ENCODE results near the gene KRT86. TPM values are rescaled to one million over a fixed set of nuclear protein-coding genes. Genes with fewer than 3 reads are reported as not detected.

Gene KRT86
- total RNA-seq, 1 experiment from 2014 or later: 2.7 TPM

- peak in 1 of 2 experiments; percentile 32 for DNase-seq
Measured at GRCh38 chr12:52236386-52237050, 37.9 kb upstream of the KRT86 start.

GRCh38 chr12:52238207-52238840 is 36.1 kb upstream of the KRT86 start:
- Histone ChIP-seq H3K27ac (peak overlapping the region; percentile 97), H3K4me2 (peak overlapping the region; percentile 99), H3K9me3 (ENCODE audit: insufficient read depth, low read depth) (no peaks in the 10 kb centered on the region), H3K4me1 (replicated peaks; ENCODE audit: insufficient read depth) (peaks cover 80% of the 10 kb centered on the region), H3K79me2 (ENCODE audit: low read depth) (peaks cover 80% of the 10 kb centered on the region), H3K9me2 (ENCODE audit: insufficient read depth) (no peaks in the 10 kb centered on the region), H2AFZ (no peak overlapping the region), H4K20me1 (ENCODE audit: insufficient read depth) (peaks cover 95% of the 10 kb centered on the region), H3K4me3 (peak overlapping the region; percentile 96; the same call in 1 of the 2 replicates), H3K27me3 (ENCODE audit: insufficient read depth, low read depth) (no peaks in the 10 kb centered on the region), H3F3A (ENCODE audit: insufficient read depth, low read depth) (peaks cover 90% of the 10 kb centered on the region), H3K36me3 (ENCODE audit: low read depth) (peaks cover 82% of the 10 kb centered on the region)
- intact Hi-C loops (cut with micrococcal nuclease; ENCODE audit: unreplicated experiment): no loop called here
- DNase-seq: peak in 1 of 2 experiments; percentile 34
- ChIA-PET POLR2A (ENCODE audit: unreplicated experiment) (interaction anchor here (0.6 to 1.2 kb wide), 8 partner anchors 14 to 134 kb away, joined by 3 to 10 read pairs (median 5); no protein-coding TSS in a partner anchor), CTCF (interaction anchor here (0.6 kb wide), 1 partner anchor 95 kb away, joined by 4 read pairs; no protein-coding TSS in a partner anchor)
- TF ChIP-seq EZH2 (IDR thresholded peaks at IDR 0.05; ENCODE audit: low read depth): no peak
- TF ChIP-seq, protein P1, sequence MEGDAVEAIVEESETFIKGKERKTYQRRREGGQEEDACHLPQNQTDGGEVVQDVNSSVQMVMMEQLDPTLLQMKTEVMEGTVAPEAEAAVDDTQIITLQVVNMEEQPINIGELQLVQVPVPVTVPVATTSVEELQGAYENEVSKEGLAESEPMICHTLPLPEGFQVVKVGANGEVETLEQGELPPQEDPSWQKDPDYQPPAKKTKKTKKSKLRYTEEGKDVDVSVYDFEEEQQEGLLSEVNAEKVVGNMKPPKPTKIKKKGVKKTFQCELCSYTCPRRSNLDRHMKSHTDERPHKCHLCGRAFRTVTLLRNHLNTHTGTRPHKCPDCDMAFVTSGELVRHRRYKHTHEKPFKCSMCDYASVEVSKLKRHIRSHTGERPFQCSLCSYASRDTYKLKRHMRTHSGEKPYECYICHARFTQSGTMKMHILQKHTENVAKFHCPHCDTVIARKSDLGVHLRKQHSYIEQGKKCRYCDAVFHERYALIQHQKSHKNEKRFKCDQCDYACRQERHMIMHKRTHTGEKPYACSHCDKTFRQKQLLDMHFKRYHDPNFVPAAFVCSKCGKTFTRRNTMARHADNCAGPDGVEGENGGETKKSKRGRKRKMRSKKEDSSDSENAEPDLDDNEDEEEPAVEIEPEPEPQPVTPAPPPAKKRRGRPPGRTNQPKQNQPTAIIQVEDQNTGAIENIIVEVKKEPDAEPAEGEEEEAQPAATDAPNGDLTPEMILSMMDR (conservative IDR thresholded peaks at IDR 0.05): no peak
- BruUV-seq (replicated peaks): no TSS peak

More at GRCh38 chr12:52236386-52237050, 37.9 kb upstream of the KRT86 start:
- H3K4me1 ChIP-seq (replicated peaks; ENCODE audit: insufficient read depth): peaks cover 70% of the 10 kb centered on the region
- peak overlapping the region; percentile 99 for H3K4me2 ChIP-seq
- H3K9me3 ChIP-seq (ENCODE audit: insufficient read depth, low read depth): no peaks in the 10 kb centered on the region
- H3K79me2 ChIP-seq (ENCODE audit: low read depth): peaks cover 90% of the 10 kb centered on the region
- BruUV-seq (replicated peaks): no TSS peak
- H4K20me1 ChIP-seq (ENCODE audit: insufficient read depth): peaks cover 77% of the 10 kb centered on the region
- H3F3A ChIP-seq (ENCODE audit: insufficient read depth, low read depth): peaks cover 85% of the 10 kb centered on the region
- no peaks in the 10 kb centered on the region for H3K27me3 ChIP-seq (ENCODE audit: insufficient read depth, low read depth)
- H2AFZ ChIP-seq: no peak overlapping the region
- no peaks in the 10 kb centered on the region for H3K9me2 ChIP-seq (ENCODE audit: insufficient read depth)
- peak overlapping the region; percentile 97 for H3K27ac ChIP-seq
- intact Hi-C loops (cut with micrococcal nuclease; ENCODE audit: unreplicated experiment): no loop called here
- H3K36me3 ChIP-seq (ENCODE audit: low read depth): peaks cover 66% of the 10 kb centered on the region
- POLR2A ChIA-PET (ENCODE audit: unreplicated experiment): interaction anchor here (0.6 to 1.1 kb wide), 6 partner anchors 43 to 206 kb away, joined by 3 to 11 read pairs (median 6); no protein-coding TSS in a partner anchor
- no peak for TF ChIP-seq EZH2 (IDR thresholded peaks at IDR 0.05; ENCODE audit: low read depth)
- TF ChIP-seq, protein P1 (conservative IDR thresholded peaks at IDR 0.05): no peak
- CTCF ChIA-PET: interaction anchor here (0.7 kb wide), 1 partner anchor 542 kb away, joined by 6 read pairs; no protein-coding TSS in a partner anchor
- H3K4me3 ChIP-seq: peak overlapping the region; percentile 96

- peak in 1 of 2 experiments; percentile 37 for DNase-seq
Measured at GRCh38 chr12:52238916-52239646, 35.4 kb upstream of the KRT86 start.

More at GRCh38 chr12:52238916-52239646, 35.4 kb upstream of the KRT86 start:
- no peak for TF ChIP-seq EZH2 (IDR thresholded peaks at IDR 0.05; ENCODE audit: low read depth)
- TF ChIP-seq, protein P1 (conservative IDR thresholded peaks at IDR 0.05): no peak
- Histone ChIP-seq H3K79me2 (ENCODE audit: low read depth) (peaks cover 72% of the 10 kb centered on the region), H3K36me3 (ENCODE audit: low read depth) (peaks cover 87% of the 10 kb centered on the region), H3K4me2 (peak overlapping the region; percentile 99), H2AFZ (no peak overlapping the region), H3K4me3 (peak overlapping the region; percentile 96; the same call in 1 of the 2 replicates), H3K9me3 (ENCODE audit: insufficient read depth, low read depth) (no peaks in the 10 kb centered on the region), H4K20me1 (ENCODE audit: insufficient read depth) (peaks cover 93% of the 10 kb centered on the region), H3K27me3 (ENCODE audit: insufficient read depth, low read depth) (no peaks in the 10 kb centered on the region), H3K9me2 (ENCODE audit: insufficient read depth) (no peaks in the 10 kb centered on the region), H3K27ac (peak overlapping the region; percentile 97), H3K4me1 (replicated peaks; ENCODE audit: insufficient read depth) (peaks cover 87% of the 10 kb centered on the region), H3F3A (ENCODE audit: insufficient read depth, low read depth) (peaks cover 97% of the 10 kb centered on the region)
- POLR2A ChIA-PET (ENCODE audit: unreplicated experiment): interaction anchor here (0.5 to 1.2 kb wide), 5 partner anchors 14 to 1000 kb away, joined by 3 to 6 read pairs (median 4); no protein-coding TSS in a partner anchor
- no TSS peak for BruUV-seq (replicated peaks)
- CTCF ChIA-PET: no interaction called here
- intact Hi-C loops (cut with micrococcal nuclease; ENCODE audit: unreplicated experiment): no loop called here

All from PC-9 (cell line).